NCI-H524 treated with DMSO at 0.1 percent for 48 hours (cell line): ENCODE data around the gene CRELD2.
"Not testable (repeated sequence)": the region's sequence is repeated elsewhere in the genome, so short reads cannot be mapped to it uniquely, and the experiment has no call there.

Experiments
- DNase-seq: peaks from one replicate; lab custom pipeline; 2025; lab: John Stamatoyannopoulos, UW

CRELD2 gene

GRCh38 chr22:49945042-49945794, 26.8 kb downstream of the CRELD2 start:
- not testable (repeated sequence) for DNase-seq

GRCh38 chr22:49946612-49947295, 28.3 kb downstream of the CRELD2 start:
- DNase-seq: no peak

GRCh38 chr22:49947296-49947622, 28.8 kb downstream of the CRELD2 start:
- no peak for DNase-seq

GRCh38 chr22:49948116-49948957, 29.9 kb downstream of the CRELD2 start:
- DNase-seq: no peak

GRCh38 chr22:49948958-49949913, 30.8 kb downstream of the CRELD2 start:
- DNase-seq: no peak

- no peak for DNase-seq
These were observed 31.5 kb downstream of the CRELD2 start for GRCh38 chr22:49949914-49950292.

- no peak for DNase-seq
These were observed 32.1 kb downstream of the CRELD2 start for GRCh38 chr22:49950396-49950994.

GRCh38 chr22:49951000-49951677, 32.7 kb downstream of the CRELD2 start:
- no peak for DNase-seq

GRCh38 chr22:49951678-49951985, 33.2 kb downstream of the CRELD2 start:
- no peak for DNase-seq

GRCh38 chr22:49951986-49952896, 33.8 kb downstream of the CRELD2 start:
- DNase-seq: no peak

- no peak for DNase-seq
These were observed 34.7 kb downstream of the CRELD2 start for GRCh38 chr22:49953027-49953679.

- no peak for DNase-seq
These were observed 35.4 kb downstream of the CRELD2 start for GRCh38 chr22:49953680-49954344.

- no peak for DNase-seq
These were observed 35.9 kb downstream of the CRELD2 start for GRCh38 chr22:49954354-49954753.

- DNase-seq: no peak
These were observed 36.7 kb downstream of the CRELD2 start for GRCh38 chr22:49954991-49955580.

GRCh38 chr22:49955581-49956417, 37.4 kb downstream of the CRELD2 start:
- DNase-seq: no peak

GRCh38 chr22:49956418-49956770, 38.0 kb downstream of the CRELD2 start:
- DNase-seq: no peak
